NB4 (cell line): ENCODE measurements around the gene ACAT2.

Experiments used
- CTCF ChIP-seq: IDR thresholded peaks from one replicate; pipeline ENCODE4 v1.5.1; 2012; ENCODE audit warnings: low read depth, low read length
- MAX ChIP-seq: IDR thresholded peaks from 2 replicates; pipeline ENCODE4 v1.6.1; 2011; ENCODE audit warnings: low read depth, low read length
- POLR2A ChIP-seq: IDR thresholded peaks from 2 replicates; pipeline ENCODE4 v1.6.1; 2011; ENCODE audit warnings: mild to moderate bottlenecking; ENCODE audit not compliant: insufficient read length; ENCODE audit errors: extremely low read depth

- TF ChIP-seq CTCF, result no peak
- TF ChIP-seq MAX, result no peak
- TF ChIP-seq POLR2A, result no peak
Observed at GRCh38 chr6:159739341-159739740, 22.5 kb upstream of the ACAT2 start.
